Uterus (tissue), 4 donors: ENCODE data around the gene NSG1. TPM values are rescaled to one million over a fixed set of nuclear protein-coding genes. Genes with fewer than 3 reads are reported as not detected.

Experiments
- DNase-seq, 2 donors: peaks; one replicate each; pipeline ENCODE4 v3.0.0-alpha.2; 2019 to 2020
- H3K27ac ChIP-seq, 2 donors: fragments of 200-600 bp; sonication (generic); 1 replicate in 1 of 2; 2 replicates in 1 of 2; pipeline ENCODE4 v1.5.1; 2016 to 2018
- H3K27me3 ChIP-seq, 2 donors: fragments of 200-600 bp; sonication (generic); one replicate each; pipeline ENCODE4 v1.5.1; 2018 to 2019; ENCODE audit warnings: control low read depth in 1 of 2
- H3K36me3 ChIP-seq, 2 donors: fragments of 200-600 bp; sonication (generic); one replicate each; pipeline ENCODE4 v1.5.1; 2019; ENCODE audit warnings: control low read depth in 1 of 2
- H3K4me1 ChIP-seq, 2 donors: fragments of 200-600 bp; sonication (generic); one replicate each; pipeline ENCODE4 v1.5.1; 2018 to 2019; ENCODE audit warnings: control low read depth in 1 of 2
- H3K4me3 ChIP-seq, 2 donors: fragments of 200-600 bp; sonication (generic); 1 replicate in 1 of 2; 2 replicates in 1 of 2; pipeline ENCODE4 v1.5.1; 2018 to 2019; ENCODE audit warnings: mild to moderate bottlenecking in 1 of 2
- H3K9me3 ChIP-seq, 2 donors: fragments of 200-600 bp; sonication (generic); one replicate each; pipeline ENCODE4 v1.5.1; 2019; ENCODE audit warnings: control low read depth in 1 of 2
- CTCF ChIP-seq, 4 experiments: fragments of 200-600 bp in 2 of 4; fragments of 450-650 bp in 2 of 4; sonication (generic) in 2 of 4; IDR thresholded peaks; one replicate each; pipeline ENCODE4 v1.5.1; 2016 to 2019; ENCODE audit warnings: antibody characterized with exemption in 4 of 4, mild to moderate bottlenecking in 2 of 4, moderate library complexity in 1 of 4
- POLR2A ChIP-seq, 2 donors: fragments of 450-650 bp; IDR thresholded peaks; one replicate each; pipeline ENCODE4 v1.6.1; 2016; ENCODE audit warnings: antibody characterized with exemption in 2 of 2, mild to moderate bottlenecking in 1 of 2, moderate library complexity in 1 of 2
- intact Hi-C: fragments of 100-400 bp; cut with DNase I; formaldehyde crosslinking; loops from one replicate; pipeline ENCODE4 v1.15.1; 2023; ENCODE audit warnings: low total_unique reads
- total RNA-seq, 4 donors: library from RNA; depleted of rRNA in 3 of 4; stranded (reverse); fragments of >200 nt in 3 of 4; gene quantifications; one replicate each; pipeline versions ENCODE4 v1.1.0 to v1.2.4, GENCODE V29; 2014 to 2023
- donor health status: DM: yes; HTN: yes; CAD: no.

NSG1 gene
- total RNA-seq, 4 donors from 2014 or later = 3.6 to 11.2 (median 3.8) TPM; not detected in 1

GRCh38 chr4:4425696-4426095 is 38.8 kb downstream of the NSG1 start:
- intact Hi-C loops = no loop called here
- Histone ChIP-seq H3K36me3 (no peaks in the 10 kb centered on the region), H3K9me3 (no peaks in the 10 kb centered on the region), H3K27ac (no peak overlapping the region), H3K4me1 (no peaks in the 10 kb centered on the region), H3K4me3 (no peak overlapping the region), H3K27me3 (no peaks in the 10 kb centered on the region)
- no peak for TF ChIP-seq CTCF (IDR thresholded peaks at IDR 0.05)
- no peak for TF ChIP-seq POLR2A (IDR thresholded peaks at IDR 0.05)
- peak in 1 of 2 donors; percentile 5 for DNase-seq

GRCh38 chr4:4426511-4427120 is 39.7 kb downstream of the NSG1 start:
- H3K36me3 ChIP-seq = no peaks in the 10 kb centered on the region
- H3K27ac ChIP-seq = no peak overlapping the region
- no peaks in the 10 kb centered on the region for H3K9me3 ChIP-seq
- no peak for TF ChIP-seq POLR2A (IDR thresholded peaks at IDR 0.05)
- no peak for TF ChIP-seq CTCF (IDR thresholded peaks at IDR 0.05)
- H3K4me3 ChIP-seq = no peak overlapping the region
- no peaks in the 10 kb centered on the region for H3K27me3 ChIP-seq
- no peaks in the 10 kb centered on the region for H3K4me1 ChIP-seq
- intact Hi-C loops = no loop called here
- DNase-seq = peak in 1 of 2 donors; percentile 2

- Histone ChIP-seq H3K36me3 (no peaks in the 10 kb centered on the region), H3K4me1 (no peaks in the 10 kb centered on the region), H3K9me3 (no peaks in the 10 kb centered on the region), H3K27ac (no peak overlapping the region), H3K27me3 (no peaks in the 10 kb centered on the region), H3K4me3 (no peak overlapping the region)
- DNase-seq = peak in 1 of 2 donors; percentile 7
- TF ChIP-seq CTCF (IDR thresholded peaks at IDR 0.05) = no peak
- TF ChIP-seq POLR2A (IDR thresholded peaks at IDR 0.05) = no peak
- intact Hi-C loops = no loop called here
These were observed 40.4 kb downstream of the NSG1 start for GRCh38 chr4:4427121-4427870.

- Histone ChIP-seq H3K9me3 (no peaks in the 10 kb centered on the region), H3K27me3 (no peaks in the 10 kb centered on the region), H3K4me3 (no peak overlapping the region), H3K4me1 (no peaks in the 10 kb centered on the region), H3K36me3 (no peaks in the 10 kb centered on the region), H3K27ac (no peak overlapping the region)
- intact Hi-C loops = no loop called here
- DNase-seq = peak in 1 of 2 donors; percentile 3
- no peak for TF ChIP-seq POLR2A (IDR thresholded peaks at IDR 0.05)
- no peak for TF ChIP-seq CTCF (IDR thresholded peaks at IDR 0.05)
These were observed 41.0 kb downstream of the NSG1 start for GRCh38 chr4:4427886-4428285.
